GM21529 (cell line): Measurements from ENCODE around the gene CCDC34.
A peak's percentile ranks its signal among the peaks of the same experiment; 100 is the strongest.

Experiments
- ATAC-seq: cut with Tn5 transposase; IDR thresholded peaks from one replicate; pipeline ENCODE4 v1.9.1; 2021; ENCODE audit not compliant: unreplicated experiment

Gene CCDC34, protein sequence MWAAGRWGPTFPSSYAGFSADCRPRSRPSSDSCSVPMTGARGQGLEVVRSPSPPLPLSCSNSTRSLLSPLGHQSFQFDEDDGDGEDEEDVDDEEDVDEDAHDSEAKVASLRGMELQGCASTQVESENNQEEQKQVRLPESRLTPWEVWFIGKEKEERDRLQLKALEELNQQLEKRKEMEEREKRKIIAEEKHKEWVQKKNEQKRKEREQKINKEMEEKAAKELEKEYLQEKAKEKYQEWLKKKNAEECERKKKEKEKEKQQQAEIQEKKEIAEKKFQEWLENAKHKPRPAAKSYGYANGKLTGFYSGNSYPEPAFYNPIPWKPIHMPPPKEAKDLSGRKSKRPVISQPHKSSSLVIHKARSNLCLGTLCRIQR

DNA sequence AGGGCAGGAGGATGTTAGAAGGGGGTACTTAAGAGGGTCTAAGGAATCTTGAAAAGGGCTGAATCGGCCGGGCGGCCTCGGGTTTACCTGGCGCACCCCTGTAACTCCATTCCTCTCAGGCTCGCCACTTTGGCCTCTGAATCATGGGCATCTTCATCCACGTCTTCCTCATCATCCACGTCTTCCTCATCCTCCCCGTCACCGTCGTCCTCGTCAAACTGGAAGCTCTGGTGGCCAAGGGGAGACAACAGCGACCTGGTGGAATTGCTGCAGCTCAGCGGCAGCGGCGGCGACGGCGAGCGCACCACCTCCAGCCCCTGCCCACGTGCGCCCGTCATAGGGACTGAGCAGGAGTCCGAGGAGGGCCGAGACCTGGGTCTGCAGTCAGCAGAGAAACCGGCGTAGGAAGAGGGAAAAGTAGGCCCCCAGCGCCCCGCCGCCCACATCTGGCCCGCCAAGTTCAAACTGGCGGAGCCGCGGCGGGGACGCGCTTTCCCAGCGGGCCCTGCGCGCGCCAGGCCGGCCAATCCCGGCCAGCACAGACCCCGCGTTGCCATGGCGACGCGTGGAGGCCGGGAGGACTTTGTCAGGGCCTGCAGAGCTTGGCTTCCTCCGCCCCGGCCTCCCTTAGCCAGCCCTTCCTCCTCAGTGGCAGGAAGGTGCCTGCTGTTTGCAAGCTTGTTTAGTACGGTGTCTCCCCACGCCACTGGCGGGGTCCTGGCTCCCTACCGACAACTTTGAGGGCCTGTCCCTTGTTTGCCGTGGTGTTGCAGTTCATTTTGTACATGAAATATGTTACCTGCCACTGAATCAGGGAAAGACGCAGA, at the start of gene CCDC34:
Gene CCDC34, minus strand, starts transcription at position 467 of the 827 bp plus-strand sequence. Its CDS starts 21 bp downstream, at position 446.
- ATAC-seq: peak; percentile 98

DNA sequence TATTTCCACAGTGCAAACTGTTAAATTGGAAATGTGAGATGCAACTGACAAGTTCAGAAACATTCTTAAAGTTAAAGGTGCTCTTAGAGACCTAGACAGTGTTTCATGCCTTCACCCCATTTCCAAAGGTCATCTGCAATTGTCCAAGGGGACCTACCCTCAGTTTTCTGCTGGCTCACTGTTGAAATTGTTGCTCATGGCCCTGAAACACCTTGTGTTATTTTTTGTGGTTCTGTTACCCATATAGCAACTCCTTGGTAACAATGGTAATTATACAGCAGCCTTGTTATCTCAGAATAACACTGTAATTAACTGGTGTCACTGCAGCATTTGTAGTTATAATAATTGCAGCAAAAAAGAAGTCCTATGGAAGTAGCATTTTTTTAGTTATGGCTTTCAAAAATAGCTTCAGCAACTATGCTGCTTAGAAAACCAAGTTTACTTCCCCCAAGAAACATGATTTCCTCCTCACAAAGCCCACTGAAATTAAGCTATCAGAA, 49.2 kb upstream of the CCDC34 start:
- no peak for ATAC-seq

DNA sequence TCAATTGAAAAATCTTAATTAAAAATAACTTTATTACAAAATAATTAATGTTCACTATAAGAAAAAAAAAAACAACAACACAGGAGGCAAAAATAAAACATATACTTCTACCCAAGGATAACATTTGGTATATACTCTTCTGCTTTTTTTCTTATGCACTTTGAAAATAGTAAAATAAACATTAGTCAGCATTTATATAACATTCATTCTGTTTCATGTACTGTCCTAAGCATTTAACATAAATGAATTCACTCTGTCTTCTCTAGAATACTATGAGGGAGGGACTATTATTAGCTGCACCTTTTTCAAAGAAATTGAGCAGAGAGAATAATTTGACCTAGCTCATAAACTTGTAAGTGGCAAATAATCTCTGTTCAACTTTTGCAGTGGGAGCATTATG, 48.3 kb upstream of the CCDC34 start:
- ATAC-seq: no peak

- no peak for ATAC-seq
Measured at GRCh38 chr11:27410272-27410671, 47.3 kb upstream of the CCDC34 start.

- no peak for ATAC-seq
Measured at GRCh38 chr11:27409742-27410141, 46.7 kb upstream of the CCDC34 start.

GRCh38 chr11:27409049-27409448, 46.0 kb upstream of the CCDC34 start:
- no peak for ATAC-seq

- no peak for ATAC-seq
Measured at GRCh38 chr11:27408246-27408800, 45.3 kb upstream of the CCDC34 start.

DNA sequence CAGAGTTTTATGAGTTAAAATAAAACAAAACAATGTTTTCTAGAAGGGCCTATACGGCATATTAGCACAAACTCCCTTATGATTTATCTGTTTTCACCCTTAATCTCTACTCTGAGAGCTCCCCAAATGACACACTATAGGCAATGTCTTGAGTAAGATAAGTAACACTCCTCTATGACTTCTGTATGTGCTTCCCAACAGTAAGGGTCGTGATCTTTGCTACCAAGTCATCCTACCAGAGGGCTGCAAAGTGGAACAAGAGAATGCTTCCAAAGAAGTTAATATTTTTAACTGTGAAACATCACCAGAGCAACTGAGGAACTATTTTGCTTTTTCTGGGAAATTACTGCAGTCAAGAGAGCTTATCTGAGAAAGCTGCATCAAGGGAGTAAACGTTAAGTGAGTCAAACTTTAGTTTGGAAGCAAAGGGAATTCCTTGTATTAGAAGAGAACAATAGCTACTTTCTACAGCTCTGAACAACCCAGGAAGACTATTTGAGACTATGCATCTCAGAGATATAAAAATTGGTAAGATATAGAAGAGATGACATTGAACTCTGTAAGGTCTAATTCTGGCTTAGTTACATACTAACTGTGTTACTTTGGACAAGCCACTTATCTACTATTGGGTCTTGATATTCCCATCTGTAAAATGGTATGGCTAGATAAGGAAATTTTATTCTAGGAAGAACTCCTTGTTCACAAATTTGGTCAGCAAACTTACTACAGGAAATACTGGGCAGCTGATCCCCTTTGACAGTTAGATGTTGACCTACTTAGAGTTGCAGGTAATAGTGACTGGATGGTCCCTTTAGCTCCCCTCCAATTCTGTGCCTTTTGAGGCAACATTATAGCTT, 43.7 kb upstream of the CCDC34 start:
- ATAC-seq: no peak

DNA sequence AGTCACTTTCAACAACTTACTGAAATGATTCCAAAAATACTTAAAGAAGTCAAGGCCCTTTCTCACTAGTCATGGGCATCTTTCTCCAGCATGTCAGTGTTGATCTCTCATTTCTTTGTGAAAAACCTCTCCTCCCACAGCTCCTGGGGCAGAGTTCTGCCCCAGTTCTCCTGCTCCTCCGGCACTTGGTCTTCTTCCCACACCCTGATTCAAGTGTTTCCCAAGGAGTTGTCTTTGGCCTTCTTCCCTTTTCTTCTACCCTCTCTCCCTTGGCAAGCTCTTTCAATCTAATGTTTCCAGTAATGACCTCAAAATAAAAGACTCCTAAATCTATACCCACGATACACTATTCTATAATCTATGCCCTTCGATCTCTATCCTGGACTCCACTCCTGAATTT, 42.1 kb upstream of the CCDC34 start:
- ATAC-seq: no peak

DNA sequence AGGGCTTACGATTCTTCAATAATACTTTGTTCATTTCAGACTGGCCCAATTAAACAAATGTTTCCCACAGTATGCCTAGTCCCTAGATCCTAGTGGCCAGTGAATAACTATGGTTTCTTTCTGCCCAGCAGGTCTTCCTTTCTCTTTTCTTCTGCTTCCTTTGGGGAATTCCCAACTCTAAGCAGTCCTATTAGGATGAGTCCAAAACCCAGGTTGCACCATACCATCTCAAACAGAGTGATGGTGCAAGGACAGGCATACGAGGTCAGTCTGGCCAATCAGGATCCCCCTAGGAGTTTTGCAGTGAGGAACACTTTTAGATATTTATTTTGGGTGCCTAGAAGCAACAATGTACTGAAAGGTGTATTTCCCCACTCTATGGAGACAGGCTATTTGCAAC, 41.4 kb upstream of the CCDC34 start:
- ATAC-seq: no peak

DNA sequence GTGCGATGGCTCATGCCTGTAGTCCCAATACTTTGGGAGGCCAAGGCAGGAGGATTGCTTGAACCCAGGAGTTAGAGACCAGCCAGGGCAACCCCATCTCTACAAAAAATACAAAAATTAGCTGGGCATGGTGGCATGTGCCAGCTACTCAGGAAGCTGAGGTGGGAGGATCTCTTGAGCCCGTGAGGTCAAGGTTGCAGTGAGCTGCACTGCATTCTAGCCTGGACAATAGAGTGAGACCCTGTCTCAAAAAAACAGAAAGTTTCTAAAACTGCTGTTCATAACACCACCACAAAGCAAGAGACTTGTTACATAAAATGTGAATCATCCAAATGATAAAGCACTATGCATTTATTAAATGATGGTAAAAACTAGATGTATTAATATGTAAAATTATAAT, 40.2 kb upstream of the CCDC34 start:
- no peak for ATAC-seq

DNA sequence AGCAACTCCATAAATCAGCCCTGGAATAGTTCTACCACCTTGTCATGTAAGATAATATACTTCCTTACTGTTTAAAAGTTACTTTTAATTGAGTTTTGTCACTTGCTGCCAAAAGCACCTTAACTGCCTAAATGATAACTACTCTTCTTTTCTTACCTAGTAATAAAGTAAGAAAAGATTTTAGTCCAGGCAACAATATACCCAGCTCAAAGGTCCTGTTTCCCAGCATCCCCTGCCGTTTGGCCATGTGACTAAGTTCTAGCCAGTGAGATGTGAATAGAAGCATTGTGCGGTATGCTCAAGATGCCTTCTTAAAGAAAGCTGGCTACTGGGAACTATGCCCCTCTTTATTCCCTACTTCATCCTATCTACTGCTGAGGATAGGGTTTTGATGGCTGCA, 39.4 kb upstream of the CCDC34 start:
- ATAC-seq: no peak

DNA sequence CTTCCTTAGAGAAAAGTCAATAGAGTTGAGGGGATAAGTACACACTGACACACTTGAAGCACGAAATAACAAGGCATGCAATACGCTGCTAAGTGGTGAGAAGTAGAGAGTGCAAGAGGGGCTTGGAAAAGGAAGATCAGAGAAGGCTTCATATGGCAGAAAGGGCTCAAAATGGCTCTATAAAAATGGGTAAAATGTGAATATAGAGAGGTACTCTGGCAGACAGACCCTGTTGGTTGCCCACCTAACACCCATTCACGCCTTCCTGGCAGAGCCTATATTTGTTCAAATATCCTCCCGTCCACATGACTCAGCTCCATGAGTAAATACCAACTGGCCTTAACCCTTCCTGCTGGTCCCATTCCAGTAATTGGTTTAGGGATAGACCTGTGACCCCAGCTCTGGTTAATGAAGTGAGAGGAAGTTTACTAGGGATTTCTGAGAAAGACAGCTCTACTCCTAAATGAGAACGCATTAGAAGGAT, 38.9 kb upstream of the CCDC34 start:
- no peak for ATAC-seq

GRCh38 chr11:27401280-27401832, 38.3 kb upstream of the CCDC34 start:
- no peak for ATAC-seq

DNA sequence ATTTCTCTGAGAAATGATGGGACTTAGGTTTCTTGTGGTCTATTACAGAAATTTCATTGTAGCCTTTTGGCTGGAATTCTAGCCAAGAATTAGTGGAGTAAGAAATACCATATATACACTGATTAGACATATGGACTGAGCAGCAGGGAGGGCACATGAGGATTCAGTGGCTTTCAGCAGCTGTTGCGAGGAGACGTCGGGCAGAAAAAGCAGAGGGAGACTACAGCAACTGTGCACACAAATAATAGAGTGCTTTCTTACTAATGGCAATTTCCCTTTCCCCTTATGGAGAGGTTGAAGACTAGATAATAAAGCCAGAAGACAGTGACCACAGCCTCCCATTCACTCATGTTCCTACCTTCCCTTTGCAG, 35.4 kb upstream of the CCDC34 start:
- no peak for ATAC-seq

DNA sequence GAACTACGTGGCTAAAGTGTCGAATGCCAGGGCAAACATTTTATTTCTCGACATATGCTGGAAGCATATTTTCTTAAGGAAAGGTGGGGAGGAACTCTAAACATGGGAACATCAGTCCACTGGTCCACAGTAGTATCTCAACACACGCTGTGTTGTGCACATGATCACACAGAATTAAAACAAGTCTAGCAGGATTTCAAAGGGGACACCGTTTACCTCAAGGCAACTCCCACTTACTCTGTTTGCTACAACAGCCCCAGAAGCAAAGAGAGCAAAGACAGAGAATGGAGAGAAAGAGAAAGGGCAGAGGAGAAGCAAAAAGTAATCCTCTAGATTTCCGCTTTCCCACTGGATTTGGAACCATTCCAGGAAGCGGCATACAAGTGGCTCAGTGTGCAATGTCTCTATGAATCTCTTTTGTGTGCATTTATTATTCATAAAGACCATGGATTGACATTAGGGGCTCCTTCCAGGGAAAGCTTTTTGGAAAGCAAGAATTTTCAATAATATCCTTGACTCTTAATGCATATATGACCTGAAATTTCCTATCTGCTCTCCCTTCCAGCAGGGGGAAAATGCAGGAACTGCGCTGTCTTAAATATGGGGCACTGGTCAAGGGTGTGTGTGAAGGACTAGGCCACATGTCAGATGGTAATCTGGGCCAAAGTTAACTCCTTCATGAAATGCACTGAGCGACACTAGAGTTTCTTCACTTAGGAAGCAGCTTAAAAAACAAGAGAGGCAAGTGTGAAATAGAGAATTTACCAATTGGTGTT, 34.8 kb upstream of the CCDC34 start:
- no peak for ATAC-seq

DNA sequence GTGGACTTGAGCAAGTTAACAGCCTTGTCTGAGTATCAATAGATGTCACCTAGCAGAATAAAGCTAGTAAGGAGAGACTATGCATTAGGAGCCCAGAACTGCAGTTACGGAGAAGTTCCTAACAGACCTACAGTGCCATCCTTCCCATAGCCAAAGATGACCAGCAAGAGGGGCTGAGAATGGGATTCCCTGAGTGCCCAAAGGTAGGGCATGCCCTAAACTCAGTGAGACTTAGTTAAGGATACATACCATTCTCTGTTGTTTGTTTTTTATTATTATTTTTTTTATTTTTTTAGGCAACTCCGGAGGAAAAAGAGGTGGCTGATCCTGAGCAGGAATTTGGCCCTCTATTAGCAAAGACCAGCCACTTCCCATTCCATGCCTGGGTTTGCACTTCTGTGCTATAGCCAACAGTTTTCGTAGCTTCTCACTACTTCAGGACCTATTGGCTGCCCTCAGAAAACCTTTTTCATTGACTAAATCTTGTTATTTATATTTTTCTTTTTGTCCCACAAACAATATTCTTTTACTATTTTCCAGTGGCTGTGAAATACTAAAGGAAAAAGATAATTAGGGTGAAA, 33.3 kb upstream of the CCDC34 start:
- ATAC-seq: no peak

GRCh38 chr11:27395556-27396258, 32.7 kb upstream of the CCDC34 start:
- ATAC-seq: no peak

GRCh38 chr11:27394781-27395228, 31.8 kb upstream of the CCDC34 start:
- ATAC-seq: no peak
